Uterus (tissue), 2 donors: ENCODE data around the gene TMEM150C.

Experiments used
- POLR2A ChIP-seq, 2 donors: fragments of 450-650 bp; IDR thresholded peaks; one replicate each; pipeline ENCODE4 v1.6.1; 2016; ENCODE audit warnings: antibody characterized with exemption in 2 of 2, mild to moderate bottlenecking in 1 of 2, moderate library complexity in 1 of 2
- TF ChIP-seq, protein P1 (sequence below), 4 experiments: fragments of 200-600 bp in 2 of 4; fragments of 450-650 bp in 2 of 4; sonication (generic) in 2 of 4; IDR thresholded peaks; one replicate each; pipeline ENCODE4 v1.5.1; 2016 to 2019; ENCODE audit warnings: antibody characterized with exemption in 4 of 4, mild to moderate bottlenecking in 2 of 4, moderate library complexity in 1 of 4

DNA sequence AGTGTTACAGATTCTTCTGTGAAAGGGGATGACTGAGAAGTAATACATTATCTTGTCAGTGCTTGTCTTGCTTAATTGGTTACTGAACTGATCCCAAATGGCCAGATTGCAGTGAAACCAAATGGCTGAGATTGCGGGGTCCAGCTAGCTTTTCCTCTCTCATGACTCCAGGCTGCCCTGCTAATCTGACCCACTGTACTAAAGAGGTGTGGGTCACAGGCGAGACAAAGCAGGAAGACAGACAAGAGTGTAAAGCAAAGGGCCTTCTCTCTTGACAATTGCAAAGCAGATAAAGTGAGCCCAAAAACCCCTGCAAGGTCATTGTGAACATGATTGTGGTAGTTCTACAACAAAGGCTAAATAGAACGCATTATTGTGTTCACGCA, 2.1 kb downstream of the TMEM150C start:
- TF ChIP-seq, protein P1, sequence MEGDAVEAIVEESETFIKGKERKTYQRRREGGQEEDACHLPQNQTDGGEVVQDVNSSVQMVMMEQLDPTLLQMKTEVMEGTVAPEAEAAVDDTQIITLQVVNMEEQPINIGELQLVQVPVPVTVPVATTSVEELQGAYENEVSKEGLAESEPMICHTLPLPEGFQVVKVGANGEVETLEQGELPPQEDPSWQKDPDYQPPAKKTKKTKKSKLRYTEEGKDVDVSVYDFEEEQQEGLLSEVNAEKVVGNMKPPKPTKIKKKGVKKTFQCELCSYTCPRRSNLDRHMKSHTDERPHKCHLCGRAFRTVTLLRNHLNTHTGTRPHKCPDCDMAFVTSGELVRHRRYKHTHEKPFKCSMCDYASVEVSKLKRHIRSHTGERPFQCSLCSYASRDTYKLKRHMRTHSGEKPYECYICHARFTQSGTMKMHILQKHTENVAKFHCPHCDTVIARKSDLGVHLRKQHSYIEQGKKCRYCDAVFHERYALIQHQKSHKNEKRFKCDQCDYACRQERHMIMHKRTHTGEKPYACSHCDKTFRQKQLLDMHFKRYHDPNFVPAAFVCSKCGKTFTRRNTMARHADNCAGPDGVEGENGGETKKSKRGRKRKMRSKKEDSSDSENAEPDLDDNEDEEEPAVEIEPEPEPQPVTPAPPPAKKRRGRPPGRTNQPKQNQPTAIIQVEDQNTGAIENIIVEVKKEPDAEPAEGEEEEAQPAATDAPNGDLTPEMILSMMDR (IDR thresholded peaks at IDR 0.05), result no peak
- no peak for TF ChIP-seq POLR2A (IDR thresholded peaks at IDR 0.05)
